ENCODE data around the gene ZFP36L2.

DNA sequence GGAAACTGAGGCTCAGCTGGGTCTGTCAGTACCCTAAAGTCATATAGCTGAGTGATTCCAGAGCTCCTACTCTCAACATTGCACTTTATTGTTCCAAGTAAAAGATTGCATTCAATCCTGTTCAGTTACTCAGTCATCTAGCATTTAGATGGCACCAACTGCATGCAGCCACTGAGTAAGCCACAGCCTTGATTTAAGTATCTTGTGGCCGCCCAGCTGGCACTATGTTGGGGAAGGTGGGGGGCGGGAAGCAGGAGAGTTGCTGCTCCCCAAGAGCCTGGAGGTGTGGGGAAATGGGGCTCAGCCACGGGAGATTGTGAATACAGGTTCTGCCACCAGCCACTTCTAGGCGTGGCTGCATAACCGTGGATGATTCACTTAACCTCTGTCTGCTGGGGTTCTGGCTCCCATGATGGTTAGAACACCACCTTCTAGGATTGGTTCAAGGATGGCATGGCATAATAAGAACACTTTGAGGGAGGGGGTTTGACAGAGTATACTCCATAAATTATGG is 17.1 kb downstream of the ZFP36L2 start:
- TF ChIP-seq, protein P1, sequence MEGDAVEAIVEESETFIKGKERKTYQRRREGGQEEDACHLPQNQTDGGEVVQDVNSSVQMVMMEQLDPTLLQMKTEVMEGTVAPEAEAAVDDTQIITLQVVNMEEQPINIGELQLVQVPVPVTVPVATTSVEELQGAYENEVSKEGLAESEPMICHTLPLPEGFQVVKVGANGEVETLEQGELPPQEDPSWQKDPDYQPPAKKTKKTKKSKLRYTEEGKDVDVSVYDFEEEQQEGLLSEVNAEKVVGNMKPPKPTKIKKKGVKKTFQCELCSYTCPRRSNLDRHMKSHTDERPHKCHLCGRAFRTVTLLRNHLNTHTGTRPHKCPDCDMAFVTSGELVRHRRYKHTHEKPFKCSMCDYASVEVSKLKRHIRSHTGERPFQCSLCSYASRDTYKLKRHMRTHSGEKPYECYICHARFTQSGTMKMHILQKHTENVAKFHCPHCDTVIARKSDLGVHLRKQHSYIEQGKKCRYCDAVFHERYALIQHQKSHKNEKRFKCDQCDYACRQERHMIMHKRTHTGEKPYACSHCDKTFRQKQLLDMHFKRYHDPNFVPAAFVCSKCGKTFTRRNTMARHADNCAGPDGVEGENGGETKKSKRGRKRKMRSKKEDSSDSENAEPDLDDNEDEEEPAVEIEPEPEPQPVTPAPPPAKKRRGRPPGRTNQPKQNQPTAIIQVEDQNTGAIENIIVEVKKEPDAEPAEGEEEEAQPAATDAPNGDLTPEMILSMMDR (conservative IDR thresholded peaks at IDR 0.05 in 1 of 2, IDR thresholded peaks at IDR 0.05 in 1 of 2; ENCODE audit: low read depth in 1 of 2, low read length in 2 of 2) = no peak
- TF ChIP-seq EZH2 (IDR thresholded peaks at IDR 0.05; ENCODE audit: low read length, missing control alignments) = no peak

Data from fibroblast of lung (primary cell).